Right lobe of liver (tissue), 6 donors: ENCODE measurements around the gene FARS2. TPM values are rescaled to one million over a fixed set of nuclear protein-coding genes. Genes with fewer than 3 reads are reported as not detected.

ENCODE experiments used
- ATAC-seq, 4 donors: fragments of 200-7000 bp; cut with Tn5 transposase; one replicate each; pipeline ENCODE4 v1.9.1; 2020; ENCODE audit warnings: mild to moderate bottlenecking in 4 of 4, moderate library complexity in 4 of 4
- DNase-seq, 3 donors: peaks; one replicate each; pipeline ENCODE4 v3.0.0-alpha.2; 2020
- H3K27ac ChIP-seq, 3 donors: fragments of 200-600 bp; one replicate each; pipeline ENCODE4 v1.8.0; 2022
- H3K27me3 ChIP-seq, 2 donors: fragments of 200-600 bp; one replicate each; pipeline ENCODE4 v1.8.0; 2022
- H3K36me3 ChIP-seq, 4 donors: fragments of 200-600 bp; sonication (generic) in 1 of 4; one replicate each; pipeline versions ENCODE4 v1.5.1 to v1.8.0; 2017 to 2022; ENCODE audit warnings: control low read depth in 1 of 4
- H3K4me1 ChIP-seq, 4 donors: fragments of 200-600 bp; sonication (generic) in 1 of 4; one replicate each; pipeline versions ENCODE4 v1.5.1 to v1.8.0; 2017 to 2022; ENCODE audit warnings: control low read depth in 1 of 4
- H3K4me3 ChIP-seq, 3 donors: fragments of 200-600 bp; one replicate each; pipeline ENCODE4 v1.8.0; 2022
- H3K9me3 ChIP-seq, 4 donors: fragments of 200-600 bp; sonication (generic) in 1 of 4; one replicate each; pipeline versions ENCODE4 v1.5.1 to v1.8.0; 2017 to 2022; ENCODE audit warnings: control low read depth in 1 of 4
- CTCF ChIP-seq, 4 donors: fragments of 200-600 bp in 3 of 4; fragments of 450-650 bp in 1 of 4; IDR thresholded peaks; one replicate each; pipeline versions ENCODE4 v1.5.1 to v1.8.0; 2016 to 2022; ENCODE audit warnings: antibody characterized with exemption in 4 of 4, mild to moderate bottlenecking in 2 of 4
- POLR2A ChIP-seq: fragments of 450-650 bp; IDR thresholded peaks from one replicate; pipeline ENCODE4 v1.6.1; 2017; ENCODE audit warnings: antibody characterized with exemption, mild to moderate bottlenecking
- whole genome bisulfite sequencing: methylation state at CpG from one replicate; pipeline ENCODE4 v1.1.6; 2018; ENCODE audit warnings: low coverage, low lambda C conversion rate; ENCODE audit not compliant: insufficient coverage; ENCODE audit errors: missing lambda C conversion rate; 5-methylcytosine and 5-hydroxymethylcytosine counted together
- intact Hi-C, 2 donors: fragments of 100-400 bp; cut with DNase I; formaldehyde crosslinking; loops; one replicate each; pipeline versions ENCODE4 v1.11.2 to v1.14.1; 2022
- total RNA-seq, 6 experiments: library from RNA; depleted of rRNA in 2 of 6; stranded (reverse); fragments of >200 nt in 2 of 6; fragmentation: NEBNext Ultra II Directional in 3 of 6; extraction: Animal tissue kit (Norgen Biotek cat#: 25700) in 3 of 6; gene quantifications; one replicate each; pipeline versions ENCODE4 v1.1.0 to v1.2.4, GENCODE V29; 2016 to 2023
- donor health status: DM: no; HTN: yes; CAD: no.
- donor health status: DM: no; HTN: no; CAD: no.
- donor health status: DM: no; HTN: no; CAD: no.
- donor health status: DM: no; HTN: yes; CAD: no.
- donor health status: DM: no; HTN: yes; CAD: no.

Gene FARS2
- total RNA-seq, 6 experiments from 2014 or later: 7.2 to 12.9 (median 11.7) TPM

GRCh38 chr6:5731435-5731834, 470.1 kb downstream of the FARS2 start:
- no peak for DNase-seq

GRCh38 chr6:5732496-5732895, 471.2 kb downstream of the FARS2 start:
- H3K4me3 ChIP-seq: no peak overlapping the region
- no peaks in the 10 kb centered on the region for H3K36me3 ChIP-seq
- TF ChIP-seq CTCF (IDR thresholded peaks at IDR 0.05): no peak
- TF ChIP-seq POLR2A: no peak
- no peaks in the 10 kb centered on the region for H3K4me1 ChIP-seq
- no peaks in the 10 kb centered on the region for H3K9me3 ChIP-seq
- intact Hi-C loops: no loop called here
- no peak for ATAC-seq
- no peak for DNase-seq
- 79% methylated on average over 6 of the region's 6 CpGs for WGBS
- no peaks in the 10 kb centered on the region for H3K27me3 ChIP-seq
- no peak overlapping the region for H3K27ac ChIP-seq

More at GRCh38 chr6:5731435-5731834, 470.1 kb downstream of the FARS2 start:
- Histone ChIP-seq H3K27ac (no peak overlapping the region), H3K4me1 (no peaks in the 10 kb centered on the region), H3K4me3 (no peak overlapping the region), H3K9me3 (no peaks in the 10 kb centered on the region), H3K27me3 (no peaks in the 10 kb centered on the region), H3K36me3 (no peaks in the 10 kb centered on the region)
- no peak for ATAC-seq
- TF ChIP-seq POLR2A: no peak
- TF ChIP-seq CTCF (IDR thresholded peaks at IDR 0.05): no peak
- 94% methylated on average over 7 of the region's 7 CpGs for WGBS
- intact Hi-C loops: no loop called here

GRCh38 chr6:5736016-5736738, 474.9 kb downstream of the FARS2 start:
- DNase-seq (no peak), ATAC-seq (peak in 2 of 4 donors; percentile 29 to 52)
- intact Hi-C loops: no loop called here
- WGBS: 42% methylated on average over 2 of the region's 5 CpGs
- peaks cover 0 to 4% (median 0%) of the 10 kb centered on the region in 4 donors for H3K4me1 ChIP-seq
- H3K27ac ChIP-seq: no peak overlapping the region
- TF ChIP-seq CTCF (IDR thresholded peaks at IDR 0.05): no peak
- no peak for TF ChIP-seq POLR2A
- no peaks in the 10 kb centered on the region for H3K27me3 ChIP-seq
- H3K9me3 ChIP-seq: no peaks in the 10 kb centered on the region
- no peaks in the 10 kb centered on the region for H3K36me3 ChIP-seq
- H3K4me3 ChIP-seq: no peak overlapping the region

- TF ChIP-seq POLR2A (no peak), CTCF (IDR thresholded peaks at IDR 0.05) (no peak)
- Histone ChIP-seq H3K36me3 (no peaks in the 10 kb centered on the region), H3K4me1 (peaks cover 0 to 4% (median 0%) of the 10 kb centered on the region in 4 donors), H3K27me3 (no peaks in the 10 kb centered on the region), H3K4me3 (no peak overlapping the region), H3K9me3 (no peaks in the 10 kb centered on the region), H3K27ac (no peak overlapping the region)
- ATAC-seq (no peak), DNase-seq (no peak)
- 100% methylated on average over 1 of the region's 4 CpGs for WGBS
- intact Hi-C loops: no loop called here
Observed at GRCh38 chr6:5737460-5737859, 476.1 kb downstream of the FARS2 start.
